Smooth muscle cell (in vitro differentiated cells): ENCODE results near the gene C10orf53. TPM values are rescaled to one million over a fixed set of nuclear protein-coding genes. Genes with fewer than 3 reads are reported as not detected.

Source experiments
- DNase-seq: peaks from one replicate; lab custom pipeline; 2025; ENCODE audit not compliant: unreplicated experiment; lab: John Stamatoyannopoulos, UW
- H2AFZ ChIP-seq: fragments of 200-600 bp; sonication (generic); 2 replicates; pipeline ENCODE4 v1.6.0; 2016; ENCODE audit warnings: antibody characterized with exemption, low read depth, mild to moderate bottlenecking
- H3F3A ChIP-seq: fragments of 200-600 bp; sonication (generic); 2 replicates; pipeline ENCODE4 v1.6.0; 2017; ENCODE audit warnings: antibody characterized with exemption, low read depth
- H3K27ac ChIP-seq: fragments of 200-600 bp; sonication (generic); 2 replicates; pipeline ENCODE4 v1.5.1; 2016; ENCODE audit warnings: low read depth, mild to moderate bottlenecking
- H3K27me3 ChIP-seq: fragments of 200-600 bp; sonication (generic); 2 replicates; pipeline ENCODE4 v1.6.1; 2016; ENCODE audit warnings: low read depth, mild to moderate bottlenecking
- H3K36me3 ChIP-seq: fragments of 200-600 bp; sonication (generic); 2 replicates; pipeline ENCODE4 v1.5.1; 2016; ENCODE audit warnings: low read depth
- H3K4me1 ChIP-seq: fragments of 200-600 bp; sonication (generic); 2 replicates; pipeline ENCODE4 v1.5.1; 2016; ENCODE audit warnings: low read depth
- H3K4me2 ChIP-seq: fragments of 200-600 bp; sonication (generic); 2 replicates; pipeline ENCODE4 v1.6.0; 2016; ENCODE audit warnings: mild to moderate bottlenecking
- H3K4me3 ChIP-seq: fragments of 200-600 bp; sonication (generic); 2 replicates; pipeline ENCODE4 v1.5.1; 2016; ENCODE audit warnings: mild to moderate bottlenecking
- H3K79me2 ChIP-seq: fragments of 200-600 bp; sonication (generic); 2 replicates; pipeline ENCODE4 v1.6.0; 2016; ENCODE audit warnings: low read depth, mild to moderate bottlenecking
- H3K9ac ChIP-seq: fragments of 200-600 bp; sonication (generic); 2 replicates; pipeline ENCODE4 v1.6.0; 2016; ENCODE audit warnings: low read depth
- H3K9me3 ChIP-seq: fragments of 200-600 bp; sonication (generic); replicated peaks from 2 replicates; pipeline ENCODE4 v1.5.1; 2016; ENCODE audit warnings: low read depth
- H4K20me1 ChIP-seq: fragments of 200-600 bp; sonication (generic); 2 replicates; pipeline ENCODE4 v1.6.0; 2016; ENCODE audit warnings: low read depth
- WGBS: methylation state at CpG from one replicate; pipeline ENCODE4 v1.1.7; 2016; ENCODE audit warnings: low lambda C conversion rate; 5-methylcytosine and 5-hydroxymethylcytosine counted together
- polyA plus RNA-seq: library from polyadenylated mRNA; unstranded; fragments of >200 nt; fragmentation: Nextera tagmentation; extraction: Ambion mirVana; gene quantifications from 2 replicates; pipeline ENCODE4 v1.2.1, GENCODE V29; 2016
- total RNA-seq: library from RNA; depleted of rRNA; stranded (reverse); fragments of >200 nt; gene quantifications from 2 replicates; pipeline ENCODE4 v1.2.3, GENCODE V29; 2014
- TF ChIP-seq, protein P1 (sequence below): fragments of 200-600 bp; sonication (generic); IDR thresholded peaks from 2 replicates; pipeline ENCODE4 v1.5.1; 2017; ENCODE audit warnings: borderline replicate concordance, mild to moderate bottlenecking, antibody characterized with exemption; ENCODE audit not compliant: insufficient read depth, poor library complexity, severe bottlenecking

C10orf53 gene
- total and polyA plus RNA-seq, 2 experiments from 2014 or later: not detected

DNA sequence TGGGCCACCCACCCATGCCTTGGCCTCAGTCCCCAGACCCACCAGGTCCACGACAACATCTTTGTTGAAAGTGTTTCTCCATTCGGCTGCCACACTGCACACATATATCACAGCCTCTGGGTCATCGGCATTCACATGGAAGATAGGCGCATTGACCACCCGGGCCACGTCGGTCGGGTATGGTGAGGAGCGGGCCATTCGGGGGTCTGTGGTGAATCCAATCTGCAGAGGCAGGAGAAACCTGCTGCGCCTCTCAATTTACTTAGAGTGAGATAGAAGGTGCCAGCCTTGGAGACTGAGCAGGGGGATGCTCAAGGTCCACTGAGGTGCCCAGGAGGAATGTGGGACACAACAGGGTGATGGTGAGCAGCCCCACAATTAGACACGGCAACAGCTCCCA lies 66.3 kb downstream of the C10orf53 start:
- Histone ChIP-seq H3K4me3 (no peak overlapping the region), H3K79me2 (no peaks in the 10 kb centered on the region), H4K20me1 (no peaks in the 10 kb centered on the region), H3K9ac (no peak overlapping the region), H3K9me3 (no peaks in the 10 kb centered on the region), H3F3A (no peaks in the 10 kb centered on the region), H3K27me3 (no peaks in the 10 kb centered on the region), H3K36me3 (no peaks in the 10 kb centered on the region), H3K4me1 (no peaks in the 10 kb centered on the region), H2AFZ (no peak overlapping the region), H3K27ac (no peak overlapping the region), H3K4me2 (no peak overlapping the region)
- DNase-seq: no peak
- WGBS: 98% methylated on average over 12 of the region's 12 CpGs
- TF ChIP-seq, protein P1, sequence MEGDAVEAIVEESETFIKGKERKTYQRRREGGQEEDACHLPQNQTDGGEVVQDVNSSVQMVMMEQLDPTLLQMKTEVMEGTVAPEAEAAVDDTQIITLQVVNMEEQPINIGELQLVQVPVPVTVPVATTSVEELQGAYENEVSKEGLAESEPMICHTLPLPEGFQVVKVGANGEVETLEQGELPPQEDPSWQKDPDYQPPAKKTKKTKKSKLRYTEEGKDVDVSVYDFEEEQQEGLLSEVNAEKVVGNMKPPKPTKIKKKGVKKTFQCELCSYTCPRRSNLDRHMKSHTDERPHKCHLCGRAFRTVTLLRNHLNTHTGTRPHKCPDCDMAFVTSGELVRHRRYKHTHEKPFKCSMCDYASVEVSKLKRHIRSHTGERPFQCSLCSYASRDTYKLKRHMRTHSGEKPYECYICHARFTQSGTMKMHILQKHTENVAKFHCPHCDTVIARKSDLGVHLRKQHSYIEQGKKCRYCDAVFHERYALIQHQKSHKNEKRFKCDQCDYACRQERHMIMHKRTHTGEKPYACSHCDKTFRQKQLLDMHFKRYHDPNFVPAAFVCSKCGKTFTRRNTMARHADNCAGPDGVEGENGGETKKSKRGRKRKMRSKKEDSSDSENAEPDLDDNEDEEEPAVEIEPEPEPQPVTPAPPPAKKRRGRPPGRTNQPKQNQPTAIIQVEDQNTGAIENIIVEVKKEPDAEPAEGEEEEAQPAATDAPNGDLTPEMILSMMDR: no peak

DNA sequence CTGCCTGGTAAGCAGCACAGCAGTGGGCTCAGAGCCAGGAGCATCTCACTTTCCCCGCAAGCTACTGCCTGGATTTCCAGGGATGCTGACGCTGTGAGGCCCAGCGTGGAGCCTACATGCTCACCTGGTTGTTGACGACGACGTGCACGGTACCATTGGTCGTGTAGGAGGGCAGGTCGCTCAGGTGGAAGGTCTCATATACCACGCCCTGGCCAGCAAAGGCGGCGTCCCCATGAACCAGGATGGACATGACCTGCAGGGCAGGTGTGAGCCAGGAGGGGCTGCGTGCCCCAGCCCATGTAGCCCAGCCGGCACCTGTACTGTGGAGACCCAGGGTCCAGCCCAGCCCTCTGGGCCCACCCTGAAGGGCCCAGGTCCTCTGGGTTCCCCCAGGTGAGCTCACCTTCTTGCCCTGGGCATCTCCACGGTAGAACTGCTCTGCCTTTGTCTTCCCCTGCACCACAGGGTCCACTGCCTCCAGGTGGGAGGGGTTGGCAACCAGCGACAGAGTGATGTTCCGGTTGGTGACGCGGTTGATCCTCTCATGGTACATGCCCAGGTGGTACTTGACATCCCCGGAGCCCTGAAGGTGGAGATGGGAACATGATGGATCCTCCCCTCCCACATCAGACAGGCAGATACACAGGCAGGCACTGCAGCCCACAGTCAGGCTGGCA lies 67.3 kb downstream of the C10orf53 start:
- no peaks in the 10 kb centered on the region for H3K9me3 ChIP-seq
- no peaks in the 10 kb centered on the region for H3K36me3 ChIP-seq
- no peak overlapping the region for H2AFZ ChIP-seq
- no peak overlapping the region for H3K4me3 ChIP-seq
- no peak overlapping the region for H3K4me2 ChIP-seq
- H3K79me2 ChIP-seq: no peaks in the 10 kb centered on the region
- H3K9ac ChIP-seq: no peak overlapping the region
- H3K4me1 ChIP-seq: no peaks in the 10 kb centered on the region
- no peaks in the 10 kb centered on the region for H3K27me3 ChIP-seq
- no peaks in the 10 kb centered on the region for H4K20me1 ChIP-seq
- no peaks in the 10 kb centered on the region for H3F3A ChIP-seq
- H3K27ac ChIP-seq: no peak overlapping the region
- DNase-seq: no peak
- TF ChIP-seq, protein P1: no peak
- 92% methylated on average over 20 of the region's 20 CpGs for WGBS

Other genes starting within 250 kb of the C10orf53 start
- gene ERCC6, start 140.5 kb upstream of the C10orf53 start, total RNA-seq: 14.9 and 15.7 TPM in 2 replicates
- 7.2 and 10.2 TPM in 2 replicates for gene ERCC6, start 140.5 kb upstream of the C10orf53 start, polyA plus RNA-seq
- not detected in 2 replicates for gene SLC18A3, start 69.3 kb upstream of the C10orf53 start, total RNA-seq
- 0.46 TPM in 1 of 2 replicates, not detected in the other for gene SLC18A3, start 69.3 kb upstream of the C10orf53 start, polyA plus RNA-seq
- gene CHAT, start 65.6 kb upstream of the C10orf53 start, total RNA-seq: not detected in 2 replicates
- not detected in 2 replicates for gene CHAT, start 65.6 kb upstream of the C10orf53 start, polyA plus RNA-seq
- gene OGDHL, start 82.7 kb downstream of the C10orf53 start, total RNA-seq: 0.27 and 1.7 TPM in 2 replicates
- gene OGDHL, start 82.7 kb downstream of the C10orf53 start, polyA plus RNA-seq: 1.1 and 1.3 TPM in 2 replicates